Natural killer cell (primary cell): ENCODE results near the gene TBC1D22A. TPM values are rescaled to one million over a fixed set of nuclear protein-coding genes. Genes with fewer than 3 reads are reported as not detected.

Source experiments
- ATAC-seq, 3 donors: fragments of 150-1000 bp in 2 of 3; fragments of 200-7000 bp in 1 of 3; cut with Tn5 transposase; 1 replicate in 1 of 3; 2 replicates in 2 of 3; pipeline ENCODE4 v1.10.0; 2021; ENCODE audit warnings: mild to moderate bottlenecking in 2 of 3, moderate library complexity in 2 of 3
- DNase-seq, 2 donors: peaks; one replicate each; pipeline versions ENCODE4 v3.0.0 to v3.0.0-alpha.2; 2013 to 2021; ENCODE audit warnings: mixed read lengths in 1 of 2
- H3K27ac ChIP-seq: one replicate; pipeline ENCODE4 v1.5.1; 2013; ENCODE audit warnings: mild to moderate bottlenecking, low read length
- H3K27me3 ChIP-seq: one replicate; pipeline ENCODE4 v1.6.1; 2013; ENCODE audit warnings: low read length; ENCODE audit not compliant: control insufficient read depth, insufficient read depth
- H3K36me3 ChIP-seq: one replicate; pipeline ENCODE4 v1.6.1; 2013; ENCODE audit warnings: low read length; ENCODE audit not compliant: control insufficient read depth, insufficient read depth
- H3K4me1 ChIP-seq: one replicate; pipeline ENCODE4 v1.6.1; 2013; ENCODE audit warnings: low read length; ENCODE audit not compliant: control insufficient read depth, insufficient read depth
- H3K4me3 ChIP-seq: one replicate; pipeline ENCODE4 v1.5.1; 2013; ENCODE audit warnings: low read length
- H3K9me3 ChIP-seq: one replicate; pipeline ENCODE4 v1.6.1; 2013; ENCODE audit warnings: low read length; ENCODE audit not compliant: control insufficient read depth, insufficient read depth
- H3K27ac Mint-ChIP-seq, 2 donors: one replicate each; pipeline ENCODE4 v1.8.0; 2022; ENCODE audit warnings: mild to moderate bottlenecking in 2 of 2, mixed read lengths in 2 of 2, moderate library complexity in 1 of 2
- H3K27me3 Mint-ChIP-seq, 2 donors: one replicate each; pipeline ENCODE4 v1.8.0; 2022; ENCODE audit warnings: low read depth in 2 of 2, mixed read lengths in 2 of 2
- H3K36me3 Mint-ChIP-seq: one replicate; pipeline ENCODE4 v1.8.0; 2022; ENCODE audit warnings: mixed read lengths
- H3K4me1 Mint-ChIP-seq, 2 donors: one replicate each; pipeline ENCODE4 v1.8.0; 2022; ENCODE audit warnings: mixed read lengths in 2 of 2
- H3K4me3 Mint-ChIP-seq: one replicate; pipeline ENCODE4 v1.8.0; 2022; ENCODE audit warnings: mild to moderate bottlenecking, moderate library complexity, mixed read lengths
- H3K9me3 Mint-ChIP-seq, 2 donors: one replicate each; pipeline ENCODE4 v1.8.0; 2022; ENCODE audit warnings: mixed read lengths in 2 of 2
- WGBS: methylation state at CpG from one replicate; pipeline ENCODE4 v1.1.7; 2013; ENCODE audit warnings: missing lambda C conversion rate; ENCODE audit not compliant: insufficient coverage; 5-methylcytosine and 5-hydroxymethylcytosine counted together
- intact Hi-C: fragments of 100-400 bp; cut with micrococcal nuclease; formaldehyde crosslinking; loops from one replicate; pipeline ENCODE4 v1.14.2; 2022
- total RNA-seq, 4 donors: library from RNA; stranded (reverse); fragments of 120-200 nt in 1 of 4; gene quantifications; one replicate each; pipeline versions ENCODE4 v1.2.3 to v1.2.4, GENCODE V29; 2013 to 2022
- TF ChIP-seq, protein P1 (sequence below): fragments of 200-600 bp; IDR thresholded peaks from one replicate; pipeline ENCODE4 v1.8.0; 2022; ENCODE audit warnings: antibody characterized with exemption

TBC1D22A gene
- total RNA-seq, 3 donors from 2014 or later (not counting 1 experiment from before 2014, with no cell fraction given): 47.4 to 53.7 (median 53.2) TPM

DNA sequence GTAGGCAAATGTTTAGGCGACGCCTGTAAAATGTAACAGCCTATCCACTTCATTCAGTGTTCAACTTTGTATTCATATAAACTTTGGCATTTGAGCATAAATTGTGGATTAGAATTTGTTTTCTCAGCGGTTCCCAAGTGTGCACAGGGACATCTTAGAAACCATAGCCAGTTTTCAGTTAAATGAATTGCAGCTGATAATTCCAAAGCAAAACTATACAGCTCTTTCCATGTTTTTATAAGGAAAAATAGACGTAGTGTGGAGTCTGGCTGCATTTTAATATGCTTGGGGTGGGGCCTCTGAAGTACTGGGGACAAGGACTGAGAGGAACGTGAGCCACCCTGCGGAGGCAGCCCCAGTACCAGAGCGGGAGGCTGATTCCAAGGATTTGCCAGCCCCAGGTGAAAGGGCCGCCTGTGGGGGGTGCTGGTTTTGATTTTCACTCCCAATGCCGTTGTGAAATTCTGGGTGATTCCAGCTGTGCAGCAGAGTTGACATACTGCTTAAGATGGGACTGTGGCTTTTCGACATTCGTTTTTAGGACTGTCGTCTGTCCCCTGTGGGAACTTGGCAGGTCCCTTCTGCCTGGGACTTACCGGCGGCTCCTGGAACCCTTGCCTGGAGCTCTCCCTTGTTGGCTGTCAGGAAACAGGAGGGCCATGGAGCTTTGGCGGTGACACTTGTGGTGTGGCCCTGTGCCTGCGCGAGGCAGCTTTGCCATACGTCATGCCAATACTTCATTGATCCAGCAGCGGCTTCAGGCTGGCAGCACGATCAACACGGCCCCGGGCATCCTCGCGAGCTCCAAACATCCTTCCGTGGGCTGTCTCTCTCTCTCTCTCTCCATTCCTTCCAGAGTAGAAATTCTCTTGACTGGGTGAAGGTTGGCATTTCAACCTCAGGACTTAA is 370.9 kb downstream of the TBC1D22A start:
- Mint-ChIP-seq H3K4me1 (peaks cover 0 to 18% of the 10 kb centered on the region in 2 donors), H3K27me3 (no peaks in the 10 kb centered on the region), H3K36me3 (no peaks in the 10 kb centered on the region), H3K4me3 (no peak overlapping the region), H3K27ac (no peak overlapping the region), H3K9me3 (no peaks in the 10 kb centered on the region)
- H3K9me3 ChIP-seq: no peaks in the 10 kb centered on the region
- no peak overlapping the region for H3K27ac ChIP-seq
- no peaks in the 10 kb centered on the region for H3K4me1 ChIP-seq
- no peaks in the 10 kb centered on the region for H3K36me3 ChIP-seq
- WGBS: 92% methylated on average over 25 of the region's 25 CpGs
- DNase-seq (no peak), ATAC-seq (no peak)
- intact Hi-C loops: no loop called here
- no peaks in the 10 kb centered on the region for H3K27me3 ChIP-seq
- TF ChIP-seq, protein P1, sequence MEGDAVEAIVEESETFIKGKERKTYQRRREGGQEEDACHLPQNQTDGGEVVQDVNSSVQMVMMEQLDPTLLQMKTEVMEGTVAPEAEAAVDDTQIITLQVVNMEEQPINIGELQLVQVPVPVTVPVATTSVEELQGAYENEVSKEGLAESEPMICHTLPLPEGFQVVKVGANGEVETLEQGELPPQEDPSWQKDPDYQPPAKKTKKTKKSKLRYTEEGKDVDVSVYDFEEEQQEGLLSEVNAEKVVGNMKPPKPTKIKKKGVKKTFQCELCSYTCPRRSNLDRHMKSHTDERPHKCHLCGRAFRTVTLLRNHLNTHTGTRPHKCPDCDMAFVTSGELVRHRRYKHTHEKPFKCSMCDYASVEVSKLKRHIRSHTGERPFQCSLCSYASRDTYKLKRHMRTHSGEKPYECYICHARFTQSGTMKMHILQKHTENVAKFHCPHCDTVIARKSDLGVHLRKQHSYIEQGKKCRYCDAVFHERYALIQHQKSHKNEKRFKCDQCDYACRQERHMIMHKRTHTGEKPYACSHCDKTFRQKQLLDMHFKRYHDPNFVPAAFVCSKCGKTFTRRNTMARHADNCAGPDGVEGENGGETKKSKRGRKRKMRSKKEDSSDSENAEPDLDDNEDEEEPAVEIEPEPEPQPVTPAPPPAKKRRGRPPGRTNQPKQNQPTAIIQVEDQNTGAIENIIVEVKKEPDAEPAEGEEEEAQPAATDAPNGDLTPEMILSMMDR: no peak
- no peak overlapping the region for H3K4me3 ChIP-seq

DNA sequence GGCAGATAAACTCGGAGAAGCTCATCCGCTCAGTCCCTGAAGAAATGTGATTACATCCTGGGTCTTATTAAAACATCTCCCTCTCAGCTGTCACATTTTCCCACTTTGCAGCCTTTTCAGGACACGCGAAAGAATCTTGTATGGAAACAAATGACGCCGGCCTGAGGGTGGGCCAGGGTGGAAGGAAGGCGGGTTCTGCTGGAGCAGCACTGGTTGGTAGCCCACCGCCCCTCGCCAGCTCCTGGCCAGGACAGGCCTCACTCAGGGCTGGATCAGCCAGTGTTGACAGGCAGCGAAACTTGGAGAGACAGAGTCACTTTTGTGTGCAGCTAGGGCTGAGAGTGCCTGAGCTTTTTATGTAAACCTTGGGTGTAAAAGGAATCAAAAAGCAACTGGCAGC is 371.8 kb downstream of the TBC1D22A start:
- H3K27me3 Mint-ChIP-seq: no peaks in the 10 kb centered on the region
- TF ChIP-seq, protein P1: no peak
- Histone ChIP-seq H3K27ac (no peak overlapping the region), H3K27me3 (no peaks in the 10 kb centered on the region), H3K36me3 (no peaks in the 10 kb centered on the region), H3K9me3 (no peaks in the 10 kb centered on the region), H3K4me1 (no peaks in the 10 kb centered on the region), H3K4me3 (no peak overlapping the region)
- ATAC-seq: no peak
- intact Hi-C loops: no loop called here
- 98% methylated on average over 10 of the region's 10 CpGs for WGBS
- H3K4me3 Mint-ChIP-seq: no peak overlapping the region
- H3K27ac Mint-ChIP-seq: no peak overlapping the region
- no peaks in the 10 kb centered on the region for H3K9me3 Mint-ChIP-seq
- peaks cover 0 to 18% of the 10 kb centered on the region in 2 donors for H3K4me1 Mint-ChIP-seq
- no peaks in the 10 kb centered on the region for H3K36me3 Mint-ChIP-seq
- no peak for DNase-seq

DNA sequence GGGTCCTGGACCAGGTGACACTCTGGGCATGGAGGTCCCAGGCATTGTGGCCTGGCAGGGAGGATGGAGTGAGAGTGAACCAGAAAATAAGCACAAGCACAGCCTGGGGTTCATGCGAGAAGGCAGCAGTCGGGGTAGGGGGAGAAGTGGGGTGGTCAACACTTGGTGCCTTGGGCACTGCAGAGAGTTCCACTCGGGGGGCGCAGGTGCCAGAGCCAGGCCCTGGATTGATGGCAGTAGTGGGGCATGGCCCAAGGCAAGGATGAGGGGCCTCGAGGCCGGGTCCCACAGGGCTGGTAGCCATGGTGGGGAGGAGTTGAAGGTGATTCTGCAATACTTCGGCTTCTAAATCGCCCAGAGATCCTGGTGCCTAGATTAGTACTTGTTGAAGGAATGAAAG is 372.9 kb downstream of the TBC1D22A start:
- H3K4me3 Mint-ChIP-seq: no peak overlapping the region
- 84% methylated on average over 8 of the region's 8 CpGs for WGBS
- TF ChIP-seq, protein P1: no peak

More for the DNA sequence above, 372.9 kb downstream of the TBC1D22A start:
- intact Hi-C loops: no loop called here
- no peak overlapping the region for H3K27ac ChIP-seq
- no peaks in the 10 kb centered on the region for H3K27me3 Mint-ChIP-seq
- peaks cover 0 to 15% of the 10 kb centered on the region in 2 donors for H3K4me1 Mint-ChIP-seq
- ATAC-seq: no peak
- no peaks in the 10 kb centered on the region for H3K36me3 ChIP-seq
- H3K4me1 ChIP-seq: no peaks in the 10 kb centered on the region
- H3K27me3 ChIP-seq: no peaks in the 10 kb centered on the region
- H3K36me3 Mint-ChIP-seq: no peaks in the 10 kb centered on the region
- DNase-seq: no peak
- H3K4me3 ChIP-seq: no peak overlapping the region
- no peaks in the 10 kb centered on the region for H3K9me3 ChIP-seq
- H3K27ac Mint-ChIP-seq: no peak overlapping the region
- no peaks in the 10 kb centered on the region for H3K9me3 Mint-ChIP-seq
